A673 (cell line): Measurements from ENCODE around the gene DLL3.

Experiments used
- CTCF ChIP-seq: fragments of 300-800, 200-600 bp; sonication (generic); conservative IDR thresholded peaks from 2 replicates; pipeline ENCODE4 v1.5.1; 2017; ENCODE audit warnings: low read depth, mild to moderate bottlenecking, antibody characterized with exemption, low read length, moderate library complexity, mixed read lengths
- EZH2 ChIP-seq: fragments of 200-600 bp; sonication (generic); IDR thresholded peaks from 2 replicates; pipeline ENCODE4 v1.6.1; 2017; ENCODE audit warnings: borderline replicate concordance, low read depth, mild to moderate bottlenecking, mixed read lengths, antibody characterized with exemption, low read length; ENCODE audit not compliant: poor library complexity, severe bottlenecking

GRCh38 chr19:39550197-39550596 lies 51.5 kb downstream of the DLL3 start:
- TF ChIP-seq EZH2 (no peak), CTCF (no peak)
